Placental epithelial cell (primary cell): ENCODE data around the gene FEZ2. TPM values are rescaled to one million over a fixed set of nuclear protein-coding genes. Genes with fewer than 3 reads are reported as not detected.

Experiments
- total RNA-seq: library from RNA; depleted of rRNA; stranded (reverse); fragments of >200 nt; gene quantifications from 2 replicates; pipeline ENCODE4 v1.2.3, GENCODE V29; 2012

The FEZ2 gene, protein sequence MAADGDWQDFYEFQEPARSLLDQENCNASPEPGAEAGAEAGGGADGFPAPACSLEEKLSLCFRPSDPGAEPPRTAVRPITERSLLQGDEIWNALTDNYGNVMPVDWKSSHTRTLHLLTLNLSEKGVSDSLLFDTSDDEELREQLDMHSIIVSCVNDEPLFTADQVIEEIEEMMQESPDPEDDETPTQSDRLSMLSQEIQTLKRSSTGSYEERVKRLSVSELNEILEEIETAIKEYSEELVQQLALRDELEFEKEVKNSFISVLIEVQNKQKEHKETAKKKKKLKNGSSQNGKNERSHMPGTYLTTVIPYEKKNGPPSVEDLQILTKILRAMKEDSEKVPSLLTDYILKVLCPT
- 44.2 and 60.1 TPM in 2 replicates for total RNA-seq

GRCh38 chr2:36597532-36598377, at the start of gene FEZ2:
FEZ2 (minus strand) TSS chr2:36598168; CDS start chr2:36598142, 26 bp downstream.

Other genes starting within 250 kb of the FEZ2 start
- gene CRIM1, start 242.4 kb downstream of the FEZ2 start, total RNA-seq = 276 and 386 TPM in 2 replicates
- 0.39 TPM in 1 of 2 replicates, not detected in the other for gene VIT, start 98.5 kb upstream of the FEZ2 start, total RNA-seq